HG03442 (cell line): Measurements from ENCODE around the gene APBA2.

Experiments
- ATAC-seq: cut with Tn5 transposase; IDR thresholded peaks from one replicate; pipeline ENCODE4 v1.9.1; 2021; ENCODE audit warnings: mild to moderate bottlenecking, moderate library complexity; ENCODE audit not compliant: unreplicated experiment

Gene APBA2

GRCh38 chr15:28895146-28895545 lies 9.4 kb downstream of the APBA2 start:
- no peak for ATAC-seq

- no peak for ATAC-seq
Observed at GRCh38 chr15:28895566-28895965, 9.8 kb downstream of the APBA2 start.

- no peak for ATAC-seq
Observed at GRCh38 chr15:28896951-28897350, 11.2 kb downstream of the APBA2 start.

GRCh38 chr15:28897861-28898585 lies 12.2 kb downstream of the APBA2 start:
- no peak for ATAC-seq

GRCh38 chr15:28899061-28899738 lies 13.4 kb downstream of the APBA2 start:
- no peak for ATAC-seq

GRCh38 chr15:28900041-28900891 lies 14.5 kb downstream of the APBA2 start:
- ATAC-seq = no peak

- ATAC-seq = no peak
Observed at GRCh38 chr15:28900892-28901586, 15.3 kb downstream of the APBA2 start.

GRCh38 chr15:28901587-28901980 lies 15.8 kb downstream of the APBA2 start:
- ATAC-seq = no peak

DNA sequence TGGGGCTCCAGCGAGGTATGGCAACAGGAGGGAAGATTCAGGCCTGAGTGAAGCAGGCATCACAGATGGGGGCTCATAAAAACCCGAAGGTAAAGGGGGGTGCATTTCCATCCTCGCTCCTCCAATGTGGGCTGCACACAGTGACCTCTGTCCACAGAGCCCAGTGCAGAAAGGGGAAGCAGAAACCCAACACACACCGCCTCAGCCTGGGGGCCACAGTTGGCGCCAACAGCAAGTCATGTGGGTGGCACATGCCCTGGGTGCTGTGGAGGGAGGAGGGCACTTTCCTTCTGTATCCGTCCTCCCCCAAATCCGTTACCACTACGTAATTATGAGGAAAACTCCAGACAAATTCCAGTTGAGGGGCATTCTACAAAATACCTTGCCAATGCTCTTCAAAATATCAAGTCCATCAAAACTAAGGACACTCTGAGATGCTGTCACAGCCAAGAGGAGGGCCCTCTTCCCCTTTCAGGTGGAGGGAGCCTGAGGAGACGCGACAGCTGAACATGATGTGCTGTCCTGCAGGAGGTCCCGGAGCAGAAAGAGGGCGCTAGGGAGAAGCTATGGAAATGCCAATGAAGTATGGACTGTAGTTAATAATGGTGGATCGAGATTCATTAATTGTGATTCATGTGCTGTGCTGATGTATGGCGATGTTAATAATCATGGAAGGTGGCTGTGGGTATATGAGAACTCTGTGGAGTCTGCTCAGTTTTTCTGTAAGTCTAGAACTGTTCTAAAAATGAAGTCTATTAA lies 16.4 kb downstream of the APBA2 start:
- no peak for ATAC-seq

GRCh38 chr15:28902856-28903255 lies 17.1 kb downstream of the APBA2 start:
- no peak for ATAC-seq

- no peak for ATAC-seq
Observed at GRCh38 chr15:28903555-28903954, 17.8 kb downstream of the APBA2 start.

DNA sequence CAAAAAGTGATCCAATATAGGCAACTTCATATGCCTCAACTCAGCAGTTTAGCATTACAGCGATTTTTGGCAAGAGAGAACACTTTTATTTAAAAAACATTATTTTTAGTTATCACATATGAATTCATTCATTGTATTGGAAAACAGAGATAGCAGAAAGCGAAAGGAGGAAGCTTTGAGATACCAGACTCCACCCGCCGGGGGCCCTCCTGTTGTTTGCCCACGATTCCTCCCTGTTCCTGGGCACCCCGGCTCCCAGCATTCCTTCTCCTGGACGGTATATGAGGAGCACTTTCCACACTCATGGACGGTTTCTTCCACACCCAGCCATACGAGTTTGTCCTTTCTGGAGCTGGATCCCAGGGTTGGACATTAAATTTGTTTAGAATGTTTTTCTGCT lies 18.2 kb downstream of the APBA2 start:
- no peak for ATAC-seq

GRCh38 chr15:28904541-28905315 lies 19.0 kb downstream of the APBA2 start:
- no peak for ATAC-seq

DNA sequence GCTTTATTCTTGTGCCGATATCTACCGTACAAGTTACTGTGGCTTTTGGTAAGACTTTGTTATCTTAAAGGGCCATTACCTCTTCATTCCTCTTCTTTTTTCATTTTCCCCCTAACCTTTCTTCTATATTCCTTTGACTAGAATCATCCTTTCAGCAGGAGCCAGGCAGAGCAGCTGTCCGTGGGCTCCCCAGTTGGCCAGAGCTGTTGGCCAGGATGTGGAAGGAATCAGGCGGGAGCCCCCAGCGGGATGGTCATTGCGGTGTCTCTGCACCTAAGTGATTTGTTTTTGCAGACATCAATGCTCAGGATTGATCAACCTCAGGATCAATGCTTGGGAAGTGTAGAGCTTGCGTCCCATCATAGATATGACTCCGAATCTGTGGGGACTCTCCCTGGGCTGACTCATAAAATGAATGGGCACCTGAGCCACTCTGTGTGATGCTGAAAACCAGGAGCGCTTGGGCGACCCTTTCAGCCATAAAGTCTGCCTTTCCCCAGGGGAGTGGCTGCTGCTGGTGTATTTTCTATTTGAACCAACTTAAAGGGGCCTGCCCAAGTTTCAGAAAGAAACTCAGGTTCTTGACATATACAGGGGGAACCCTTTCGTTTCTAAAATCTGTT lies 21.7 kb downstream of the APBA2 start:
- no peak for ATAC-seq

DNA sequence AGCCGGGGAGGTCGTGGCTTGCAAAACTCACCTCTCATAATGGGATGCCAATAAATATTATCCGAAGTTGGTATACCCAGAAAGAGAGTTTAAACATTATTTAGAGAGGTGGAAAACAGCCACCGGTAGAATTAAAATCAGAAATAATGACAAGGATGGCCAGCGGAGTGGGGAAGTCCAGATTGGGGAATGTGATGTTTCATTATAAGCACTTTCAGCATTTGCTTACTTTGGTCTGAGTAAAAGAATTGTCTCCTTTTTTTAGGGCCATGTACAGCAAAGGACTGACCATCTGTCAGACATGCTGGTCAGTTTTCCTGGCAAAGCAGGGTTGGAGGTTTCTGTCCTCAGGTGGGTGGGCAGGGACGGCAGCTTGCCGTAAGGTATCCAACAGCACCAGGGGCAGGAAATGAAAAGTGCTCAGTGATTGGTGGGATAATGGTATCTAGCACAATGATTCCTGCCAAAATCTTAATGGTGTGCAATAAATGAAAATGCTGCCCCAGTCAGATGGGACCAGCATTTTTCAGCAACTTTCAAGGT lies 24.3 kb downstream of the APBA2 start:
- ATAC-seq = no peak

DNA sequence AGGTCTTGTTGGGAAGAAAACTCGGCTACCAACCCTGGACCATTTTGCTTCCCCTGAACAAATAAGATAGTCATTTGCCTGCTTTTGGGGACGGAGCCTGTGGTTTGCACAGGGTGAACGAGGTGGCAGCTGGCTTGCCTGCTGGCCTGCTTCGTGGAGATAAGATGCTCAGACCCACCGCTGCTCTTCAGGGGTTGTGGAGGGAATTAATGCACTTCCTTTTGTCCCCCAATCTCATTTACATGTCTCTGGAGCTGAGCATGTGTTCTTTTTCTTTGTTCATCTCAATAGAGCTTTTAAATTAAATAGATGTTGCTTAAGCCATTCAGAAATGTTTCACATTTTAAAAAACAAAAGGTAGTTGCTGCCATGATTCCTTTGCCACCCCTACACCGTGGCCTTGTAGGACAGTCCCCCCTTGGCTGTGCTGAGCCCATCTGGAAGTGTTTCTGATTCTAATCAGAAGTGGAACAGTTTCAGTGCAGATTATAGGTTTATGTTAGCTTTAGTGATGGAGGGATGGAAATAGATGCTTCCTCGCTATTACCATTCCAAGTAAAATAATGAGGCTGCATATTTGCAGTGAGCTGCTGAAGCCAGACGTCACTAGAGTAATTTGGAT lies 25.6 kb downstream of the APBA2 start:
- ATAC-seq = no peak

GRCh38 chr15:28912422-28912821 lies 26.6 kb downstream of the APBA2 start:
- no peak for ATAC-seq

DNA sequence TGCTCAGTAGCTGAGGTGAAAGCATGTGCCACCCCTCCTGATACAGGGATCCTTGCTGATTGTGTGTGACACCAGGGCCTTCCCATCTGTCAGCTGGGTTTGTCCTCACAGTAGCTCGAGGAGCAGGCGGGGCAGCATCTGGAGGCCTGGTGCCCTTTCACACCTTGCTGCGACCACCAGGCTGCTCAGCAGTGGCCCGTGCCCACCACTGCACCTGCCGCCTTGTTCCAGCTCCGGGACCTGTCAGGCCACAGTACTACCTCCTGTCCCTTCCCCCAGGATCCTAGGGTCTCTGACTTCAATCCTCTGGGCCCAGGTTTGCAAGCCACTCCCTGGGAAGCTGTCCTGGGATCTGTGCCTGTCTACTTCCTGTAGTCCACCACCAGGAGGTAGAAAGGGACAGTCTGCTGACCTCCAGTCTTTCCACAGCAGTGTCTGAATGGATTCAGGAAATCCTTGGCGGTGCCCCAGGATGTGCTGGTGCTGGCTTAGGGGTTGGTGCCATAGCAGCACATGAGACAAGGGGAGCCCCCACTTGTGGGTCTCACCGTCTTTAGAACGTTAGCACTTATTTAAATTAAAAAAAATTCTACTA lies 27.5 kb downstream of the APBA2 start:
- ATAC-seq = no peak
